Upper lobe of right lung (tissue), 1 donor: ENCODE results near the gene ZCCHC14. TPM values are rescaled to one million over a fixed set of nuclear protein-coding genes. Genes with fewer than 3 reads are reported as not detected.
"Not testable (repeated sequence)": the region's sequence is repeated elsewhere in the genome, so short reads cannot be mapped to it uniquely, and the experiment has no call there.

Experiments
- ATAC-seq: fragments of 200-7000 bp; cut with Tn5 transposase; one replicate; pipeline ENCODE4 v1.9.1; 2020; ENCODE audit warnings: mild to moderate bottlenecking, moderate library complexity
- DNase-seq: peaks from one replicate; pipeline ENCODE4 v3.0.0-alpha.2; 2020
- H3K27ac ChIP-seq: fragments of 200-600 bp; one replicate; pipeline ENCODE4 v1.8.0; 2022
- H3K27me3 ChIP-seq: fragments of 200-600 bp; one replicate; pipeline ENCODE4 v1.8.0; 2022; ENCODE audit warnings: mild to moderate bottlenecking
- H3K36me3 ChIP-seq: fragments of 200-600 bp; one replicate; pipeline ENCODE4 v1.8.0; 2022
- H3K4me1 ChIP-seq: fragments of 200-600 bp; one replicate; pipeline ENCODE4 v1.8.0; 2022
- H3K4me3 ChIP-seq: fragments of 200-600 bp; one replicate; pipeline ENCODE4 v1.8.0; 2022; ENCODE audit warnings: mild to moderate bottlenecking
- H3K9me3 ChIP-seq: fragments of 200-600 bp; one replicate; pipeline ENCODE4 v1.8.0; 2022
- intact Hi-C: fragments of 100-400 bp; cut with DNase I; formaldehyde crosslinking; loops from one replicate; pipeline ENCODE4 v1.11.0; 2022
- total RNA-seq: library from RNA; stranded (reverse); fragmentation: NEBNext Ultra II Directional; extraction: Animal tissue kit (Norgen Biotek cat#: 25700); gene quantifications from one replicate; pipeline ENCODE4 v1.2.1, GENCODE V29; 2021
- TF ChIP-seq, protein P1 (sequence below): fragments of 200-600 bp; IDR thresholded peaks from one replicate; pipeline ENCODE4 v1.8.0; 2022; ENCODE audit warnings: antibody characterized with exemption
- donor health status: DM: no; HTN: yes; CAD: no; lungs with severe emphysema.

ZCCHC14 gene
- total RNA-seq, 1 donor from 2014 or later: 27.2 TPM

- Histone ChIP-seq H3K27ac (no peak overlapping the region), H3K9me3 (peaks cover 5% of the 10 kb centered on the region), H3K27me3 (no peaks in the 10 kb centered on the region), H3K36me3 (no peaks in the 10 kb centered on the region), H3K4me1 (no peaks in the 10 kb centered on the region), H3K4me3 (no peak overlapping the region)
- intact Hi-C loops: no loop called here
- ATAC-seq: no peak
- TF ChIP-seq, protein P1, sequence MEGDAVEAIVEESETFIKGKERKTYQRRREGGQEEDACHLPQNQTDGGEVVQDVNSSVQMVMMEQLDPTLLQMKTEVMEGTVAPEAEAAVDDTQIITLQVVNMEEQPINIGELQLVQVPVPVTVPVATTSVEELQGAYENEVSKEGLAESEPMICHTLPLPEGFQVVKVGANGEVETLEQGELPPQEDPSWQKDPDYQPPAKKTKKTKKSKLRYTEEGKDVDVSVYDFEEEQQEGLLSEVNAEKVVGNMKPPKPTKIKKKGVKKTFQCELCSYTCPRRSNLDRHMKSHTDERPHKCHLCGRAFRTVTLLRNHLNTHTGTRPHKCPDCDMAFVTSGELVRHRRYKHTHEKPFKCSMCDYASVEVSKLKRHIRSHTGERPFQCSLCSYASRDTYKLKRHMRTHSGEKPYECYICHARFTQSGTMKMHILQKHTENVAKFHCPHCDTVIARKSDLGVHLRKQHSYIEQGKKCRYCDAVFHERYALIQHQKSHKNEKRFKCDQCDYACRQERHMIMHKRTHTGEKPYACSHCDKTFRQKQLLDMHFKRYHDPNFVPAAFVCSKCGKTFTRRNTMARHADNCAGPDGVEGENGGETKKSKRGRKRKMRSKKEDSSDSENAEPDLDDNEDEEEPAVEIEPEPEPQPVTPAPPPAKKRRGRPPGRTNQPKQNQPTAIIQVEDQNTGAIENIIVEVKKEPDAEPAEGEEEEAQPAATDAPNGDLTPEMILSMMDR: no peak
- no peak for DNase-seq
These were observed 36.1 kb upstream of the ZCCHC14 start for GRCh38 chr16:87528690-87529579.

- Histone ChIP-seq H3K36me3 (no peaks in the 10 kb centered on the region), H3K9me3 (no peaks in the 10 kb centered on the region), H3K27ac (no peak overlapping the region), H3K4me1 (no peaks in the 10 kb centered on the region), H3K27me3 (no peaks in the 10 kb centered on the region), H3K4me3 (no peak overlapping the region)
- ATAC-seq: no peak
- intact Hi-C loops: no loop called here
- TF ChIP-seq, protein P1: no peak
- DNase-seq: no peak
These were observed 34.4 kb upstream of the ZCCHC14 start for GRCh38 chr16:87527055-87527724.

DNA sequence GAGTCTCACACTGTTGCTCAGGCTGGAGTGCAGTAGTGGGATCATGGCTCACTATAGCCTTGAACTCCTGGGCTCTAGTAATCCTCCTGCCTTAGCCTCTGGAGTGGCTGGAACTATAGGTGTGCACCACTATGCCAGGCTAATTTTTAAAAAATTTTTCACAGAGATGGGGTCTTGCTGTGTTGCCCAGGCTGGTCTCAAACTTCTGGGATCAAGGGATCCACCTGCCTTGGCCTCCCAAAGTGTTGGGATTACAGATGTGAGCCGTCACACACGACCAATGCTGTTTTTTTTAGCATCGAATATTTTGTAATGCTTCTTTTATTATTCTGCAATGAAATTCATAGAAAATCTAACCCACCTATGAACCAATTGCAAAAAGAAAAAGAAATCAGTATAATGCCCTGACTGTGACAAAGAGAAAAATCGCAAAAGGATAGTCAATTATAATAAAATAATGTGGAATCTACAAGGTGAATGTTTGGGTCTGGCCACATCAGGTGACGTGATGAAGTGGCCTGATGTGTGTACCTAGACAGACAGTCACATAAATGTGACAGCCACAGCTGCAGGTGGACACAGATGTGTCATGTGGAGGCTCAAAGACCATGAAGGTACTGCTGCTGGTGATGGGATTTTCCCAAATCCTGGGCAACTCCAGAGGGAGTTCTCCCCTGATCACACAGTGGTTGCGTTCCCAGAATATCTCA is 33.6 kb upstream of the ZCCHC14 start:
- Histone ChIP-seq H3K27me3 (no peaks in the 10 kb centered on the region), H3K27ac (no peak overlapping the region), H3K36me3 (no peaks in the 10 kb centered on the region), H3K4me3 (no peak overlapping the region), H3K4me1 (no peaks in the 10 kb centered on the region), H3K9me3 (no peaks in the 10 kb centered on the region)
- TF ChIP-seq, protein P1: no peak
- ATAC-seq (no peak), DNase-seq (no peak)
- intact Hi-C loops: no loop called here

GRCh38 chr16:87525352-87525751 is 32.5 kb upstream of the ZCCHC14 start:
- no peaks in the 10 kb centered on the region for H3K36me3 ChIP-seq
- no peaks in the 10 kb centered on the region for H3K9me3 ChIP-seq
- TF ChIP-seq, protein P1: no peak
- ATAC-seq: no peak
- H3K4me1 ChIP-seq: no peaks in the 10 kb centered on the region
- H3K27ac ChIP-seq: no peak overlapping the region
- intact Hi-C loops: no loop called here
- no peaks in the 10 kb centered on the region for H3K27me3 ChIP-seq
- no peak for DNase-seq
- H3K4me3 ChIP-seq: no peak overlapping the region

- Histone ChIP-seq H3K27me3 (no peaks in the 10 kb centered on the region), H3K4me3 (no peak overlapping the region), H3K9me3 (no peaks in the 10 kb centered on the region), H3K4me1 (no peaks in the 10 kb centered on the region), H3K36me3 (no peaks in the 10 kb centered on the region), H3K27ac (no peak overlapping the region)
- intact Hi-C loops: no loop called here
- DNase-seq (no peak), ATAC-seq (no peak)
- TF ChIP-seq, protein P1: no peak
These were observed 31.6 kb upstream of the ZCCHC14 start for GRCh38 chr16:87524407-87524806.

DNA sequence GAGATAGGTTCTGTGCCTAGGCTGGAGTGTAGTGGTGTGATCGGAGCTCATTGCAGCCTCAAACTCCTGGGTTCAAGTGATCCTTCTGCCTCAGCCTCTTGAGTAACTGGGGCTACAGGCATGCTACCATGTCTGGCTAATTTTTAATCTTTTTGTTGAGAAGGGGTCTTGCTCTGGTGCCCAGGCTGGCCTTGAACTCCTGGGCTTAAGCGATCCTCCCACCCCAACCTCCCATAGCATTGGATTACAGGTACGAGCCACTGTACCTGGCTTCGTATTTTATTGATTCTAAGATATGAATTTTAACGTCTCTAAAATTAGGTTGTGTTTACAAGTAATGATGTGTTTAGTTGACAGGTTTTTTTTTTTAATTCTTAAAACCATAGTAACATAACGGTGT is 30.8 kb upstream of the ZCCHC14 start:
- H3K4me1 ChIP-seq, H3K27me3 ChIP-seq, DNase-seq, H3K4me3 ChIP-seq, ATAC-seq, H3K27ac ChIP-seq, H3K36me3 ChIP-seq, H3K9me3 ChIP-seq, intact Hi-C loops: not testable (repeated sequence)

DNA sequence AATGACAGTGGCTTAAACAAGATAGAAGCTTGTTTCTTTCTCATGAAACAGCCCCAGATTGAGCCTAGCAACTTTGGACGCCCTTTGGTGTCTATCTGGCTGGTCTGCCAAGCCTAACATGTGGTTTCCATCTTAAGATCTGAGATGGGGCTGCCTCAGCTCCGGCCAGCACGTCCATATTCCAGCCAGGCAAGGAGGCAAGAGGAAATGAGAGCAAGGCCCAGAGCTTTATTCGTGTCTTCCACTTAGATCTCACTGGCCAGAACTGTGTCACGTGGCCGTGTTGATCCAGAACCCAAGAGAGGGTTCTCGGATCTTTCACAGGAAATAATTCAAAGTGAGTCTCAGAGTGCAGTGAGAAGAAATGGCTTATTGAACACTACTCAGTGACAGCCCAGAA is 28.9 kb upstream of the ZCCHC14 start:
- ATAC-seq, intact Hi-C loops, H3K9me3 ChIP-seq, H3K4me3 ChIP-seq, DNase-seq, H3K27me3 ChIP-seq, H3K36me3 ChIP-seq: not testable (repeated sequence)
- H3K27ac ChIP-seq: peak overlapping the region; percentile 30
- H3K4me1 ChIP-seq: peaks cover 12% of the 10 kb centered on the region

DNA sequence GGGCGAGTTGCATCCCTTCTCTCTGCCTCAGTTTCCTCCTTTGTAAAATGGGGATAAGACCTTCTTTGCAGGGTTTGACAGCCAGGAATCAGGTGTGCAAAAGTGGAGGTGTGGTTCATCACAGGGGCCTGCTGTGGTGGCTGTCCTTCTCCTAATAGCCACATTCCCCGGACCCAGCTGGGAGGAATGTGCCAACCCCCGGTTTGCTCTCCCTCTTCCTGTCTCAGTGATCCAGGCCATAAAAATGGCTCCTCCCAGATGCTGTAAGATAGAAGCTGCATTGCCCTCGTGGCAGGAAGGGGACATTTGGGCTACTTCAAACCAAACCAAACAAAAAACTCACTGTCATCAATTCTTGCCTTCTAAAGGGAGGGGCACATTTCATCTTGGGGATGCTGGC is 26.3 kb upstream of the ZCCHC14 start:
- H3K4me1 ChIP-seq: peaks cover 12% of the 10 kb centered on the region
- peak overlapping the region; percentile 36 for H3K27ac ChIP-seq
- ATAC-seq, H3K9me3 ChIP-seq, H3K4me3 ChIP-seq, H3K27me3 ChIP-seq, DNase-seq, intact Hi-C loops, H3K36me3 ChIP-seq: not testable (repeated sequence)
